PC-3 (cell line): ENCODE results near the gene HOOK2. TPM values are rescaled to one million over a fixed set of nuclear protein-coding genes. Genes with fewer than 3 reads are reported as not detected.

Source experiments
- ATAC-seq: fragments of 200-7000 bp; cut with Tn5 transposase; 2 replicates; pipeline ENCODE4 v1.9.1; 2020; ENCODE audit warnings: mild to moderate bottlenecking, moderate library complexity
- BruUV-seq: library from RNA; stranded (reverse); fragments of 400-500 nt; replicated peaks from 2 replicates; lab custom pipeline; 2021; lab: Mats Ljungman, UMichigan
- CTCF ChIA-PET: fragments of 300-600 bp; sonication (Branson Sonifier 250); formaldehyde crosslinking; loops from one replicate; lab custom pipeline; 2022; ENCODE audit warnings: antibody characterized with exemption; lab: Charles Lee
- POLR2A ChIA-PET: fragments of 300-600 bp; sonication (Branson Sonifier 250); formaldehyde crosslinking; loops from one replicate; lab custom pipeline; 2022; ENCODE audit warnings: antibody characterized with exemption; ENCODE audit not compliant: unreplicated experiment; lab: Charles Lee
- DNase-seq: peaks from one replicate; pipeline ENCODE4 v3.0.0-alpha.2; 2015
- H2AFZ ChIP-seq: fragments of 300-600 bp; sonication (generic); 2 replicates; pipeline ENCODE4 v1.6.0; 2016; ENCODE audit warnings: antibody characterized with exemption, low read length
- H3F3A ChIP-seq: fragments of 300-600 bp; sonication (generic); one replicate; pipeline ENCODE4 v1.6.0; 2017; ENCODE audit warnings: antibody characterized with exemption, low read length, control low read depth, mild to moderate bottlenecking; ENCODE audit not compliant: unreplicated experiment
- H3K27ac ChIP-seq: fragments of 300-600 bp; sonication (generic); 2 replicates; pipeline ENCODE4 v1.5.1; 2016; ENCODE audit warnings: mild to moderate bottlenecking, low read length
- H3K27me3 ChIP-seq: fragments of 300-600 bp; sonication (generic); 2 replicates; pipeline ENCODE4 v1.6.1; 2016; ENCODE audit warnings: low read length, mixed read lengths
- H3K36me3 ChIP-seq: fragments of 300-600 bp; sonication (generic); 2 replicates; pipeline ENCODE4 v1.6.1; 2016; ENCODE audit warnings: low read depth, mixed run types, low read length, mixed read lengths
- H3K4me1 ChIP-seq: fragments of 300-600 bp; sonication (generic); 2 replicates; pipeline ENCODE4 v1.5.1; 2016; ENCODE audit warnings: low read length; ENCODE audit not compliant: insufficient read depth
- H3K4me2 ChIP-seq: fragments of 300-600 bp; sonication (generic); 2 replicates; pipeline ENCODE4 v1.6.0; 2016; ENCODE audit warnings: low read length
- H3K4me3 ChIP-seq: fragments of 300-600 bp; sonication (generic); 2 replicates; pipeline ENCODE4 v1.5.1; 2016; ENCODE audit warnings: mild to moderate bottlenecking, low read length, mixed read lengths
- H3K79me2 ChIP-seq: fragments of 300-600 bp; sonication (generic); 2 replicates; pipeline ENCODE4 v1.6.1; 2017; ENCODE audit warnings: low read length, mixed read lengths
- H3K9ac ChIP-seq: fragments of 300-600 bp; sonication (generic); 2 replicates; pipeline ENCODE4 v1.6.0; 2016; ENCODE audit warnings: mild to moderate bottlenecking, low read length
- H3K9me2 ChIP-seq: fragments of 300-600 bp; sonication (generic); replicated peaks from 2 replicates; pipeline ENCODE4 v1.6.1; 2016; ENCODE audit warnings: mixed run types, low read length, mixed read lengths
- H3K9me3 ChIP-seq: fragments of 300-600 bp; sonication (generic); 2 replicates; pipeline ENCODE4 v1.6.1; 2016; ENCODE audit warnings: low read length, mixed read lengths
- H4K20me1 ChIP-seq: fragments of 300-600 bp; sonication (generic); 2 replicates; pipeline ENCODE4 v1.6.1; 2016; ENCODE audit warnings: low read length, mixed read lengths
- EZH2 ChIP-seq: fragments of 300-600 bp; sonication (generic); IDR thresholded peaks from one replicate; pipeline ENCODE4 v1.6.1; 2017; ENCODE audit warnings: antibody characterized with exemption, mild to moderate bottlenecking, low read length; ENCODE audit not compliant: unreplicated experiment
- EZH2phosphoT487 ChIP-seq: fragments of 300-600 bp; sonication (generic); IDR thresholded peaks from 2 replicates; pipeline ENCODE4 v1.6.1; 2018; ENCODE audit warnings: mild to moderate bottlenecking, antibody characterized with exemption, low read length, borderline replicate concordance
- intact Hi-C: fragments of 100-400 bp; cut with micrococcal nuclease; formaldehyde crosslinking; loops from 2 replicates; pipeline ENCODE4 v1.9.0; 2023
- total RNA-seq: library from RNA; depleted of rRNA; stranded (reverse); fragments of >200 nt; gene quantifications from 2 replicates; pipeline ENCODE4 v1.2.3, GENCODE V29; 2014
- TF ChIP-seq, protein P1 (sequence below): fragments of 300-600 bp; sonication (generic); conservative IDR thresholded peaks from 2 replicates; pipeline ENCODE4 v1.5.1; 2017; ENCODE audit warnings: antibody characterized with exemption, low read depth, mild to moderate bottlenecking, low read length

The HOOK2 gene
- total RNA-seq, 1 experiment from 2014 or later: 95.2 TPM

DNA sequence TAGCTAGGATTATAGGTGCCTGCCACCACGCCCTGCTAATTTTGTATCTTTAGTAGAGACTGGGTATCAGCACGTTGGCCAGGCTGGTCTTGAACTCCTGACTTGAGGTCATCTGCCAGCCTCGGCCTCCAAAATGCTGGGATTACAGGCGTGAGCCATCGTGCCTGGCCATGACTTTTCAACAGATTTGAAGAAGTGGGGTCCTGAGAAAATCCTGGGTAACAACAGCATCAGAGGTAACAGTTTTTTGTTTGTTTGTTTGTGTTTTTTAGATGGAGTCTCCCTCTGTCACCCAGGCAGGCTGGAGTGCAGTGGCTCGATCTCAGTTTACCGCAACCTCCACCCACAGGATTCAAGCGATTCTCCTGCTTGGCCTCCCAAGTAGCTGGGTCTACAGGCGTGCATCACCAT is 19.6 kb upstream of the HOOK2 start:
- POLR2A ChIA-PET: interaction anchor here (0.6 kb wide), 1 partner anchor 82 kb away, joined by 5 read pairs; no protein-coding TSS in a partner anchor
- ATAC-seq (no peak), DNase-seq (no peak)
- CTCF ChIA-PET: no interaction called here
- H4K20me1 ChIP-seq: peaks cover 16% of the 10 kb centered on the region
- H3K27ac ChIP-seq: no peak overlapping the region
- no peak overlapping the region for H3K4me2 ChIP-seq
- no peaks in the 10 kb centered on the region for H3K9me3 ChIP-seq
- peaks cover 26% of the 10 kb centered on the region for H3K4me1 ChIP-seq
- peaks cover 12% of the 10 kb centered on the region for H3F3A ChIP-seq
- H3K4me3 ChIP-seq: no peak overlapping the region
- no peak overlapping the region for H2AFZ ChIP-seq
- no peaks in the 10 kb centered on the region for H3K27me3 ChIP-seq
- peaks cover 8% of the 10 kb centered on the region for H3K36me3 ChIP-seq
- H3K9ac ChIP-seq: no peak overlapping the region
- H3K9me2 ChIP-seq: no peaks in the 10 kb centered on the region
- TF ChIP-seq EZH2phosphoT487: no peak
- TF ChIP-seq EZH2: no peak
- TF ChIP-seq, protein P1, sequence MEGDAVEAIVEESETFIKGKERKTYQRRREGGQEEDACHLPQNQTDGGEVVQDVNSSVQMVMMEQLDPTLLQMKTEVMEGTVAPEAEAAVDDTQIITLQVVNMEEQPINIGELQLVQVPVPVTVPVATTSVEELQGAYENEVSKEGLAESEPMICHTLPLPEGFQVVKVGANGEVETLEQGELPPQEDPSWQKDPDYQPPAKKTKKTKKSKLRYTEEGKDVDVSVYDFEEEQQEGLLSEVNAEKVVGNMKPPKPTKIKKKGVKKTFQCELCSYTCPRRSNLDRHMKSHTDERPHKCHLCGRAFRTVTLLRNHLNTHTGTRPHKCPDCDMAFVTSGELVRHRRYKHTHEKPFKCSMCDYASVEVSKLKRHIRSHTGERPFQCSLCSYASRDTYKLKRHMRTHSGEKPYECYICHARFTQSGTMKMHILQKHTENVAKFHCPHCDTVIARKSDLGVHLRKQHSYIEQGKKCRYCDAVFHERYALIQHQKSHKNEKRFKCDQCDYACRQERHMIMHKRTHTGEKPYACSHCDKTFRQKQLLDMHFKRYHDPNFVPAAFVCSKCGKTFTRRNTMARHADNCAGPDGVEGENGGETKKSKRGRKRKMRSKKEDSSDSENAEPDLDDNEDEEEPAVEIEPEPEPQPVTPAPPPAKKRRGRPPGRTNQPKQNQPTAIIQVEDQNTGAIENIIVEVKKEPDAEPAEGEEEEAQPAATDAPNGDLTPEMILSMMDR: no peak
- no TSS peak for BruUV-seq
- intact Hi-C loops: no loop called here
- H3K79me2 ChIP-seq: peaks cover 27% of the 10 kb centered on the region

DNA sequence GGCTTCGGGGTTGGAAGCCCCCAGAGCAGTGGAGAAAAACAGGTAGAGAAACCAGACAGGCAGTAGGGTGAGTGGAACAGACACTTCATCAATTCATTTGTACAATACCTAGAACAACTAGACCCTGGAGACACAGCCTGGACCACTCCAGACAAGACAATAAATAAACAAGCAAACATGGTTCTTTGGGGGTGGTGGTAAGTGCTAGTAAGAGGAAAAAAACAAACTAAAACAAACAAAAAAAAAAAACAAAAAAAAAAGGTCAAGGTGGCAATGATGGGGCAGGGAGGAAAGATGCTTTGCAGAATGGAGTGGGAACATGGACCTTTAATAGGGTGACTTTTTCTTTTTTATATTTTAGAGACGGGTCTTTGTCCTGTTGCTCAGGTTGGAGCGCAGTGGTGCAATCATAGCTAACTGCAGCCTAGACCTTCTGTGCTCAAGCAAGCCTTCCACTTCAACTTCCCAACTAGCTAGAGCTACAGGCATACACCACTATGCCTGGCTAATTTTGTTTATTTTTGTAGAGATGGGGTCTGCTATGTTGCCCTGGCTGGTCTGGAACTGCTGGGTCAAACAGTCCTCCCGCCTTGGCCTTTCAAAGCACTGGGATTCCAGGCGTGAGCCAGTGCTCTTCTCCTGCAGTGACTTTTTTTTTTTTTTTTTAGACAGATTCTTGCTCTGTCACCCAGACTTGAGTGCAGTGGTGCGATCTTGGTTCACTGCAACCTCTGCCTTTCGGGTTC is 19.0 kb upstream of the HOOK2 start:
- Histone ChIP-seq H3K36me3 (peaks cover 2% of the 10 kb centered on the region; the same call in 1 of the 2 replicates), H4K20me1 (peaks cover 16% of the 10 kb centered on the region), H3F3A (peaks cover 12% of the 10 kb centered on the region), H2AFZ (peak overlapping the region; percentile 64), H3K4me2 (peak overlapping the region; percentile 92), H3K9ac (peak overlapping the region; percentile 89), H3K79me2 (peaks cover 21% of the 10 kb centered on the region), H3K9me3 (no peaks in the 10 kb centered on the region), H3K27me3 (no peaks in the 10 kb centered on the region), H3K4me3 (peak overlapping the region; percentile 90), H3K4me1 (peaks cover 28% of the 10 kb centered on the region), H3K9me2 (no peaks in the 10 kb centered on the region), H3K27ac (peak overlapping the region; percentile 95)
- BruUV-seq: no TSS peak
- TF ChIP-seq EZH2phosphoT487: peak; percentile 41; the same call in 1 of the 2 replicates
- TF ChIP-seq, protein P1: no peak
- intact Hi-C loops: no loop called here
- POLR2A ChIA-PET: interaction anchor here (0.6 kb wide), 2 partner anchors 82 to 654 kb away, joined by 3 to 5 read pairs; partner anchors contain the start of gene ZNF20
- ATAC-seq (no peak), DNase-seq (peak; percentile 9)
- CTCF ChIA-PET: interaction anchor here (0.6 kb wide), 1 partner anchor 61 kb away, joined by 4 read pairs; no protein-coding TSS in a partner anchor
